OCI-LY7 (cell line): ENCODE results near the gene EEF1A2. TPM values are rescaled to one million over a fixed set of nuclear protein-coding genes. Genes with fewer than 3 reads are reported as not detected.

Source experiments
- BruUV-seq: library from RNA; stranded (reverse); fragments of 400-500 nt; replicated peaks from 2 replicates; lab custom pipeline; 2021; lab: Mats Ljungman, UMichigan
- CTCF ChIA-PET: fragments of 300-600 bp; sonication (Branson Sonifier 250); formaldehyde crosslinking; loops from one replicate; lab custom pipeline; 2022; ENCODE audit warnings: antibody characterized with exemption; ENCODE audit not compliant: unreplicated experiment; lab: Charles Lee
- POLR2A ChIA-PET: fragments of 300-600 bp; sonication (Branson Sonifier 250); formaldehyde crosslinking; loops from one replicate; lab custom pipeline; 2022; ENCODE audit warnings: antibody characterized with exemption; lab: Charles Lee
- DNase-seq: peaks from one replicate; pipeline ENCODE4 v3.0.0-alpha.2; 2015; ENCODE audit warnings: low spot score
- H2AFZ ChIP-seq: fragments of 200-600 bp; sonication (generic), shearing (Covaris generic); 2 replicates; pipeline ENCODE4 v1.6.1; 2014; ENCODE audit warnings: mild to moderate bottlenecking, antibody characterized with exemption, low read length, moderate library complexity
- H3K27ac ChIP-seq: fragments of 200-600 bp; sonication (generic); 2 replicates; pipeline ENCODE4 v1.5.1; 2014; ENCODE audit warnings: mixed run types, low read depth, mild to moderate bottlenecking, moderate library complexity, low read length, inconsistent platforms; ENCODE audit not compliant: poor library complexity, severe bottlenecking
- H3K36me3 ChIP-seq: fragments of 200-600 bp; sonication (generic); 2 replicates; pipeline ENCODE4 v1.6.1; 2014; ENCODE audit warnings: mild to moderate bottlenecking, antibody characterized with exemption, low read length, moderate library complexity, mixed read lengths; ENCODE audit not compliant: insufficient read depth
- H3K4me1 ChIP-seq: fragments of 200-600 bp; sonication (generic); 2 replicates; pipeline ENCODE4 v1.5.1; 2014; ENCODE audit warnings: mild to moderate bottlenecking, low read length; ENCODE audit not compliant: insufficient read depth, poor library complexity, severe bottlenecking
- H3K4me2 ChIP-seq: fragments of 200-600 bp; sonication (generic); 2 replicates; pipeline ENCODE4 v1.6.1; 2014; ENCODE audit warnings: mild to moderate bottlenecking, low read length
- H3K4me3 ChIP-seq: fragments of 200-600 bp; sonication (generic); 2 replicates; pipeline ENCODE4 v1.5.1; 2014; ENCODE audit warnings: mild to moderate bottlenecking, low read depth, low read length; ENCODE audit not compliant: poor library complexity, severe bottlenecking
- H3K79me2 ChIP-seq: fragments of 200-600 bp; sonication (generic); 2 replicates; pipeline ENCODE4 v1.6.1; 2016; ENCODE audit warnings: low read depth, mild to moderate bottlenecking, low read length, moderate library complexity, mixed read lengths; ENCODE audit not compliant: insufficient read depth
- H3K9me2 ChIP-seq: fragments of 200-600 bp; sonication (generic); 2 replicates; pipeline ENCODE4 v1.6.1; 2016; ENCODE audit warnings: mild to moderate bottlenecking, low read length, mixed read lengths; ENCODE audit not compliant: insufficient read depth
- H3K9me3 ChIP-seq: fragments of 200-600 bp; sonication (generic); 2 replicates; pipeline ENCODE4 v1.6.1; 2014; ENCODE audit warnings: mild to moderate bottlenecking, mixed run types, low read length, mixed read lengths
- H4K20me1 ChIP-seq: fragments of 200-600 bp; sonication (generic); 2 replicates; pipeline ENCODE4 v1.6.1; 2014; ENCODE audit warnings: mild to moderate bottlenecking, antibody characterized with exemption, low read length, moderate library complexity, mixed read lengths; ENCODE audit not compliant: insufficient read depth
- EZH2phosphoT487 ChIP-seq: fragments of 200-600 bp; sonication (generic); IDR thresholded peaks from 2 replicates; pipeline ENCODE4 v1.6.1; 2018; ENCODE audit warnings: low read depth, borderline replicate concordance, mild to moderate bottlenecking, mixed run types, antibody characterized with exemption, low read length, moderate library complexity, mixed read lengths
- intact Hi-C: fragments of 100-400 bp; cut with micrococcal nuclease; formaldehyde crosslinking; loops from one replicate; pipeline ENCODE4 v1.10.0; 2022; ENCODE audit not compliant: unreplicated experiment
- total RNA-seq, 2 experiments: library from RNA; depleted of rRNA in 1 of 2; stranded (reverse); fragments of >200 nt in 1 of 2; shearing (Covaris generic) in 1 of 2; gene quantifications; 2 replicates each; pipeline ENCODE4 v1.2.3, GENCODE V29; 2014 to 2022
- TF ChIP-seq, protein P1 (sequence below): fragments of 200-600 bp; sonication (generic); conservative IDR thresholded peaks from 2 replicates; pipeline ENCODE4 v1.5.1; 2014; ENCODE audit warnings: mild to moderate bottlenecking, antibody characterized with exemption, low read length, moderate library complexity, mixed read lengths

Gene EEF1A2
- total RNA-seq, 2 experiments from 2014 or later: 0.22 TPM; not detected in 1

DNA sequence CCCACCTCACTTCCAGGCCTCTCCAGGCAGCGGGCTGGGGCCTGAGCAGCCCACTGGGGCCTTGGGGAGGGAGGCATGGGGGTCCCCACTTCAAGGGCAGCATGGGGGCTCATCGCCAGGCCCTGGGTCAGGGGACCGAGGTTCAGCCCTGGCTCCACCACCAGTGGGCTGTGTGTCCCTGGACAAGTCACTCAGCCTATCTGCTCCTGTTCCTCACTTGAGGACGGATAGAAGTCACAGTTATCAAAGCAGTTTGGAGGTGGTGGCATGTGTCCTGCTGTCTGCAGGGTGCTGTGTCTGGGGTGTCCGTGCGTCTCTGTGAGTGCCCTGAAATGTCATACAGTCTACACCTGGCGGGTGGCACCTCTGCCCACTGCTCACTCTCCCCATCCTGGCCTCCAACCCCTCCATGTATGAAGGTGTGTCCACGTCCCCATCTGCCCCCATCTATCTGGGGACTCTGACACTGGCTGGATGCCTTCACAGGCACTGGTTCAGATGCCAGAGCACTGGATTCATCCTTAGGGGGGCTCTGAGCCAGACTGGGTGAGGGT is 3.6 kb downstream of the EEF1A2 start:
- H2AFZ ChIP-seq: no peak overlapping the region
- no peaks in the 10 kb centered on the region for H3K9me3 ChIP-seq
- intact Hi-C loops: no loop called here
- ChIA-PET POLR2A (no interaction called here), CTCF (no interaction called here)
- no peaks in the 10 kb centered on the region for H3K36me3 ChIP-seq
- H3K27ac ChIP-seq: no peak overlapping the region
- no peaks in the 10 kb centered on the region for H4K20me1 ChIP-seq
- DNase-seq: no peak
- H3K4me3 ChIP-seq: no peak overlapping the region
- H3K4me2 ChIP-seq: no peak overlapping the region
- no peaks in the 10 kb centered on the region for H3K4me1 ChIP-seq
- no peak for TF ChIP-seq EZH2phosphoT487
- TF ChIP-seq, protein P1, sequence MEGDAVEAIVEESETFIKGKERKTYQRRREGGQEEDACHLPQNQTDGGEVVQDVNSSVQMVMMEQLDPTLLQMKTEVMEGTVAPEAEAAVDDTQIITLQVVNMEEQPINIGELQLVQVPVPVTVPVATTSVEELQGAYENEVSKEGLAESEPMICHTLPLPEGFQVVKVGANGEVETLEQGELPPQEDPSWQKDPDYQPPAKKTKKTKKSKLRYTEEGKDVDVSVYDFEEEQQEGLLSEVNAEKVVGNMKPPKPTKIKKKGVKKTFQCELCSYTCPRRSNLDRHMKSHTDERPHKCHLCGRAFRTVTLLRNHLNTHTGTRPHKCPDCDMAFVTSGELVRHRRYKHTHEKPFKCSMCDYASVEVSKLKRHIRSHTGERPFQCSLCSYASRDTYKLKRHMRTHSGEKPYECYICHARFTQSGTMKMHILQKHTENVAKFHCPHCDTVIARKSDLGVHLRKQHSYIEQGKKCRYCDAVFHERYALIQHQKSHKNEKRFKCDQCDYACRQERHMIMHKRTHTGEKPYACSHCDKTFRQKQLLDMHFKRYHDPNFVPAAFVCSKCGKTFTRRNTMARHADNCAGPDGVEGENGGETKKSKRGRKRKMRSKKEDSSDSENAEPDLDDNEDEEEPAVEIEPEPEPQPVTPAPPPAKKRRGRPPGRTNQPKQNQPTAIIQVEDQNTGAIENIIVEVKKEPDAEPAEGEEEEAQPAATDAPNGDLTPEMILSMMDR: no peak
- BruUV-seq: no TSS peak
- H3K79me2 ChIP-seq: no peaks in the 10 kb centered on the region
- no peaks in the 10 kb centered on the region for H3K9me2 ChIP-seq

- BruUV-seq: no TSS peak
- H3K9me3 ChIP-seq: no peaks in the 10 kb centered on the region
- H3K4me3 ChIP-seq: no peak overlapping the region
- H4K20me1 ChIP-seq: no peaks in the 10 kb centered on the region
- DNase-seq: no peak
- TF ChIP-seq, protein P1: no peak
- no peak for TF ChIP-seq EZH2phosphoT487
- H3K4me1 ChIP-seq: no peaks in the 10 kb centered on the region
- no peaks in the 10 kb centered on the region for H3K36me3 ChIP-seq
- no peak overlapping the region for H3K27ac ChIP-seq
- no peaks in the 10 kb centered on the region for H3K79me2 ChIP-seq
- H2AFZ ChIP-seq: no peak overlapping the region
- POLR2A ChIA-PET: no interaction called here
- no peaks in the 10 kb centered on the region for H3K9me2 ChIP-seq
- no peak overlapping the region for H3K4me2 ChIP-seq
- intact Hi-C loops: no loop called here
- CTCF ChIA-PET: no interaction called here
Observed at GRCh38 chr20:63494420-63495166, 4.3 kb downstream of the EEF1A2 start.

GRCh38 chr20:63494084-63494419 is 4.8 kb downstream of the EEF1A2 start:
- no TSS peak for BruUV-seq
- TF ChIP-seq EZH2phosphoT487: no peak
- TF ChIP-seq, protein P1: no peak
- no peaks in the 10 kb centered on the region for H3K79me2 ChIP-seq
- no peak overlapping the region for H3K4me3 ChIP-seq
- H4K20me1 ChIP-seq: no peaks in the 10 kb centered on the region
- H3K9me3 ChIP-seq: no peaks in the 10 kb centered on the region
- no peak overlapping the region for H3K4me2 ChIP-seq
- H3K4me1 ChIP-seq: no peaks in the 10 kb centered on the region
- H3K27ac ChIP-seq: no peak overlapping the region
- ChIA-PET CTCF (no interaction called here), POLR2A (no interaction called here)
- H3K9me2 ChIP-seq: no peaks in the 10 kb centered on the region
- H3K36me3 ChIP-seq: no peaks in the 10 kb centered on the region
- no peak overlapping the region for H2AFZ ChIP-seq
- intact Hi-C loops: no loop called here
- DNase-seq: no peak
